ENCODE results near the gene CASD1. TPM values are rescaled to one million over a fixed set of nuclear protein-coding genes. Genes with fewer than 3 reads are reported as not detected.

Gene CASD1
- total RNA-seq, 1 experiment from 2014 or later = 5.8 TPM

DNA sequence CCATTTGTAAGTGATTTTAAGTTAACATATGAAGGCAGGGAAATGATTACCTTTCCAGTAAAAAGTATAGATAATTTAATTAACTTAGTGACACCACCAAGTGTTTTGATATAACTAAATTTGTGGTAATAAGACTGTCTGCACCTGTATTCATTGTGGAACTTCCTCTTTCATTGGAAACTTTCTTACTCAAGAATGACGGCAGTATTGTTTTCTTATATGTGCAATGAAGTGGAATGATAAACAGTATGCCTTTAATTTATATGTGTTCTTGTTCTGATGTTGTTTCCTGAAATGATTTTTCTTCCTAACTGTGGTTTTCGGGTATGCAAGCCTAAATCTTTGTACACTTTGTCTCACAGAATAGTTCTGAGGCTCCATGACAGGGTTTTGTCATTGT lies 46.4 kb downstream of the CASD1 start:
- H3K4me1 ChIP-seq (ENCODE audit: control insufficient read depth in 1 of 2, insufficient read depth in 2 of 2, low read length in 2 of 2) = no peaks in the 10 kb centered on the region
- POLR2A ChIA-PET = no interaction called here
- no TSS peak for BruUV-seq (replicated peaks)

More for the DNA sequence above, 46.4 kb downstream of the CASD1 start:
- no peak overlapping the region for H3K9ac ChIP-seq (ENCODE audit: low read length)
- no peaks in the 10 kb centered on the region for H3K9me3 ChIP-seq (ENCODE audit: control insufficient read depth in 1 of 2, insufficient read depth in 1 of 2, low read depth in 1 of 2, low read length in 2 of 2)
- H3K79me2 ChIP-seq (ENCODE audit: insufficient read depth, low read length) = no peaks in the 10 kb centered on the region
- intact Hi-C loops (cut with micrococcal nuclease) = no loop called here
- CTCF ChIA-PET = no interaction called here
- no peak overlapping the region for H3K4me3 ChIP-seq (replicated peaks in 1 of 2; ENCODE audit: low read depth in 1 of 2, low read length in 2 of 2)
- H2AFZ ChIP-seq (ENCODE audit: low read depth, low read length, poor library complexity, severe bottlenecking) = no peak overlapping the region
- H3K36me3 ChIP-seq (ENCODE audit: control insufficient read depth in 1 of 2, insufficient read depth in 2 of 2, low read length in 2 of 2) = no peaks in the 10 kb centered on the region
- H3K27ac ChIP-seq (ENCODE audit: low read depth, low read length) = no peak overlapping the region
- no peaks in the 10 kb centered on the region for H3K9me2 ChIP-seq (ENCODE audit: insufficient read depth)
- TF ChIP-seq, protein P1, sequence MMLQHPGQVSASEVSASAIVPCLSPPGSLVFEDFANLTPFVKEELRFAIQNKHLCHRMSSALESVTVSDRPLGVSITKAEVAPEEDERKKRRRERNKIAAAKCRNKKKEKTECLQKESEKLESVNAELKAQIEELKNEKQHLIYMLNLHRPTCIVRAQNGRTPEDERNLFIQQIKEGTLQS (IDR thresholded peaks at IDR 0.05) = no peak
- no peak for TF ChIP-seq YY1 (IDR thresholded peaks at IDR 0.05; ENCODE audit: extremely low read depth, insufficient replicate concordance, low read depth, low read length)
- TF ChIP-seq EZH2 (IDR thresholded peaks at IDR 0.05) = no peak
- no peak for TF ChIP-seq JUND (IDR thresholded peaks at IDR 0.05)
- TF ChIP-seq, protein P2, sequence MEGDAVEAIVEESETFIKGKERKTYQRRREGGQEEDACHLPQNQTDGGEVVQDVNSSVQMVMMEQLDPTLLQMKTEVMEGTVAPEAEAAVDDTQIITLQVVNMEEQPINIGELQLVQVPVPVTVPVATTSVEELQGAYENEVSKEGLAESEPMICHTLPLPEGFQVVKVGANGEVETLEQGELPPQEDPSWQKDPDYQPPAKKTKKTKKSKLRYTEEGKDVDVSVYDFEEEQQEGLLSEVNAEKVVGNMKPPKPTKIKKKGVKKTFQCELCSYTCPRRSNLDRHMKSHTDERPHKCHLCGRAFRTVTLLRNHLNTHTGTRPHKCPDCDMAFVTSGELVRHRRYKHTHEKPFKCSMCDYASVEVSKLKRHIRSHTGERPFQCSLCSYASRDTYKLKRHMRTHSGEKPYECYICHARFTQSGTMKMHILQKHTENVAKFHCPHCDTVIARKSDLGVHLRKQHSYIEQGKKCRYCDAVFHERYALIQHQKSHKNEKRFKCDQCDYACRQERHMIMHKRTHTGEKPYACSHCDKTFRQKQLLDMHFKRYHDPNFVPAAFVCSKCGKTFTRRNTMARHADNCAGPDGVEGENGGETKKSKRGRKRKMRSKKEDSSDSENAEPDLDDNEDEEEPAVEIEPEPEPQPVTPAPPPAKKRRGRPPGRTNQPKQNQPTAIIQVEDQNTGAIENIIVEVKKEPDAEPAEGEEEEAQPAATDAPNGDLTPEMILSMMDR (IDR thresholded peaks at IDR 0.05 in 2 of 3, conservative IDR thresholded peaks at IDR 0.05 in 1 of 3; ENCODE audit: borderline replicate concordance in 1 of 3, insufficient read depth in 1 of 3, low read depth in 2 of 3, low read length in 2 of 3) = no peak
- TF ChIP-seq TCF7L2 (IDR thresholded peaks at IDR 0.05; ENCODE audit: borderline replicate concordance, extremely low read depth, insufficient read depth, insufficient read length) = no peak
- TF ChIP-seq POLR2AphosphoS5 (IDR thresholded peaks at IDR 0.05; ENCODE audit: low read depth, low read length) = no peak
- TF ChIP-seq, protein P3, sequence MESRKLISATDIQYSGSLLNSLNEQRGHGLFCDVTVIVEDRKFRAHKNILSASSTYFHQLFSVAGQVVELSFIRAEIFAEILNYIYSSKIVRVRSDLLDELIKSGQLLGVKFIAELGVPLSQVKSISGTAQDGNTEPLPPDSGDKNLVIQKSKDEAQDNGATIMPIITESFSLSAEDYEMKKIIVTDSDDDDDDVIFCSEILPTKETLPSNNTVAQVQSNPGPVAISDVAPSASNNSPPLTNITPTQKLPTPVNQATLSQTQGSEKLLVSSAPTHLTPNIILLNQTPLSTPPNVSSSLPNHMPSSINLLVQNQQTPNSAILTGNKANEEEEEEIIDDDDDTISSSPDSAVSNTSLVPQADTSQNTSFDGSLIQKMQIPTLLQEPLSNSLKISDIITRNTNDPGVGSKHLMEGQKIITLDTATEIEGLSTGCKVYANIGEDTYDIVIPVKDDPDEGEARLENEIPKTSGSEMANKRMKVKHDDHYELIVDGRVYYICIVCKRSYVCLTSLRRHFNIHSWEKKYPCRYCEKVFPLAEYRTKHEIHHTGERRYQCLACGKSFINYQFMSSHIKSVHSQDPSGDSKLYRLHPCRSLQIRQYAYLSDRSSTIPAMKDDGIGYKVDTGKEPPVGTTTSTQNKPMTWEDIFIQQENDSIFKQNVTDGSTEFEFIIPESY (IDR thresholded peaks at IDR 0.05; ENCODE audit: extremely low read depth, insufficient replicate concordance, low read length) = no peak
- no peak for ATAC-seq
- H3K27me3 ChIP-seq (ENCODE audit: insufficient read depth, low read length) = no peaks in the 10 kb centered on the region
- no peak for DNase-seq (ENCODE audit: low read depth, low spot score)
- H4K20me1 ChIP-seq (ENCODE audit: insufficient read depth) = no peaks in the 10 kb centered on the region
- no peak overlapping the region for H3K4me2 ChIP-seq (ENCODE audit: low read length)
- RAD21 ChIA-PET (ENCODE audit: low non-redundant PET in 1 of 2, low total read pairs in 2 of 2, uncharacterized antibody in 2 of 2, unreplicated experiment in 2 of 2) = no interaction called here
